ENCODE measurements around the gene C2CD2. TPM values are rescaled to one million over a fixed set of nuclear protein-coding genes. Genes with fewer than 3 reads are reported as not detected.
A peak's percentile ranks its signal among the peaks of the same experiment; 100 is the strongest.

C2CD2 gene
- total RNA-seq, 1 experiment from 2014 or later = 50.4 TPM

DNA sequence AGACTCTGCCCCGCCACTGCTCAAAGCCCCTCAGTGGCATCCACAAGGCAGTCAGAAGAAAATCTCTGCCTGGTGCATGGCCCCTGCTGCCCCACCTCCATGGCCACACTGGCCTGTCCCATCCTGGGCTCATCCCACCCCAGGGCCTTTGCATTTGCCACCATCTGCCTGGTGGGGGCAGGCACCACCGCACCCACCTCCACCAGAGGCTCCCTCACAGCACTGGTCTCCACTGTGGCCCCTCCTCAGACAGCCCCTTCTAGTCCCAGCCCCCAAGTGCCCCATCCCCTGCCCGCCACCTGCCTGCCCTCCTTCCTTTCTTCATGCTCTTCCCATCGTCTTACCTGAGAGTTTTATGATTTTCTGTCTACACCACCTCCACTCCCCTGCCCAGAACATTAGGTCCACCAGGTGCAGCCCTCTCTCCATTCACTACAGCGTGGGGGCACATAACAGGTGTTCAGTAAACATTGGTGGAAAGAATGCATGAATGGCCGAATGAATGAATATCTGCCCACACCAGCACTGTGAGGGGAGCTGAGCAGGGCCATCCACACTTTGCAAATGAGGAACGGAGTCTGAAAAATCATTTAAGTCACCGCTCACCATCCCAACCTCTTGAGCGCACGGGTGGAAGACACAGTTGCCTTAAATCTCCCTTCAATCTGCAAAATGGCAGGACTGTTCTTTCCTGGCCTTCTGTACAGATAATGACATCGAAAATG, 76.7 kb downstream of the C2CD2 start:
- no peak overlapping the region for H2AFZ ChIP-seq (ENCODE audit: low read length)
- no peaks in the 10 kb centered on the region for H4K20me1 ChIP-seq (ENCODE audit: low read length)
- H3F3A ChIP-seq (ENCODE audit: low read length, unreplicated experiment) = no peaks in the 10 kb centered on the region
- H3K4me3 ChIP-seq (ENCODE audit: low read length) = peak overlapping the region; percentile 74
- no peaks in the 10 kb centered on the region for H3K9me3 ChIP-seq (ENCODE audit: low read length)
- BruUV-seq (replicated peaks) = no TSS peak
- H3K9me2 ChIP-seq (replicated peaks; ENCODE audit: low read length) = no peaks in the 10 kb centered on the region
- H3K4me1 ChIP-seq (ENCODE audit: insufficient read depth, low read length) = peaks cover 20% of the 10 kb centered on the region
- ChIA-PET CTCF (interaction anchor here (0.9 kb wide), 1 partner anchor 264 kb away, joined by 3 read pairs; no protein-coding TSS in a partner anchor), POLR2A (ENCODE audit: unreplicated experiment) (interaction anchor here (0.6 kb wide), 1 partner anchor 466 kb away, joined by 4 read pairs; no protein-coding TSS in a partner anchor)
- TF ChIP-seq EZH2phosphoT487 (IDR thresholded peaks at IDR 0.05; ENCODE audit: borderline replicate concordance, low read length) = no peak
- TF ChIP-seq, protein P1, sequence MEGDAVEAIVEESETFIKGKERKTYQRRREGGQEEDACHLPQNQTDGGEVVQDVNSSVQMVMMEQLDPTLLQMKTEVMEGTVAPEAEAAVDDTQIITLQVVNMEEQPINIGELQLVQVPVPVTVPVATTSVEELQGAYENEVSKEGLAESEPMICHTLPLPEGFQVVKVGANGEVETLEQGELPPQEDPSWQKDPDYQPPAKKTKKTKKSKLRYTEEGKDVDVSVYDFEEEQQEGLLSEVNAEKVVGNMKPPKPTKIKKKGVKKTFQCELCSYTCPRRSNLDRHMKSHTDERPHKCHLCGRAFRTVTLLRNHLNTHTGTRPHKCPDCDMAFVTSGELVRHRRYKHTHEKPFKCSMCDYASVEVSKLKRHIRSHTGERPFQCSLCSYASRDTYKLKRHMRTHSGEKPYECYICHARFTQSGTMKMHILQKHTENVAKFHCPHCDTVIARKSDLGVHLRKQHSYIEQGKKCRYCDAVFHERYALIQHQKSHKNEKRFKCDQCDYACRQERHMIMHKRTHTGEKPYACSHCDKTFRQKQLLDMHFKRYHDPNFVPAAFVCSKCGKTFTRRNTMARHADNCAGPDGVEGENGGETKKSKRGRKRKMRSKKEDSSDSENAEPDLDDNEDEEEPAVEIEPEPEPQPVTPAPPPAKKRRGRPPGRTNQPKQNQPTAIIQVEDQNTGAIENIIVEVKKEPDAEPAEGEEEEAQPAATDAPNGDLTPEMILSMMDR (conservative IDR thresholded peaks at IDR 0.05; ENCODE audit: low read depth, low read length) = no peak
- no peak for TF ChIP-seq EZH2 (IDR thresholded peaks at IDR 0.05; ENCODE audit: low read length, unreplicated experiment)
- no peaks in the 10 kb centered on the region for H3K36me3 ChIP-seq (ENCODE audit: low read depth, low read length)
- intact Hi-C loops (cut with micrococcal nuclease) = no loop called here
- DNase-seq (no peak), ATAC-seq (no peak)
- H3K4me2 ChIP-seq (ENCODE audit: low read length) = peak overlapping the region; percentile 96
- no peaks in the 10 kb centered on the region for H3K27me3 ChIP-seq (ENCODE audit: low read length)
- H3K27ac ChIP-seq (ENCODE audit: low read length) = no peak overlapping the region
- H3K79me2 ChIP-seq (ENCODE audit: low read length) = peaks cover 50% of the 10 kb centered on the region
- no peak overlapping the region for H3K9ac ChIP-seq (ENCODE audit: low read length)

DNA sequence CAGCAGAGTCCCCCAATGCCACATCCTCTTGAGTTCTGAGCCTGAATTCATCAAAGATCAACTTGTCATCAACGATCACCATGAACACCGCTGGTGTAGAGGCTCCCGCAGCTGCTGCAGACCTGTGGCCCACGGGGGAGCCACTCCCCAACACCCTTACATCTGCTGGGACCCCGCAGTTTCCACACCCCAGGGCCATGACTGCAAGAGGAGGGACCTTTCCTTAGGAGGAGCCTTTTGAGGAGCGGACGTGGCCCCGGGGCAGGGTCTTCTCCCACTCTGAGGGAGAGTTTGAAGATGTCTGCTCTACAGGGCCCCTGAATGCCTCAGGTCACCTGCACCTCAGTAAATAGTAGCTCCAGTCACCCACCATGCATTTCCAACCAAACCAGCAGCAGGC, 77.4 kb downstream of the C2CD2 start:
- TF ChIP-seq, protein P1 (conservative IDR thresholded peaks at IDR 0.05; ENCODE audit: low read depth, low read length) = no peak
- TF ChIP-seq EZH2phosphoT487 (IDR thresholded peaks at IDR 0.05; ENCODE audit: borderline replicate concordance, low read length) (no peak), EZH2 (IDR thresholded peaks at IDR 0.05; ENCODE audit: low read length, unreplicated experiment) (no peak)
- H3F3A ChIP-seq (ENCODE audit: low read length, unreplicated experiment) = no peaks in the 10 kb centered on the region
- no peak overlapping the region for H3K9ac ChIP-seq (ENCODE audit: low read length)
- ATAC-seq (no peak), DNase-seq (no peak)
- H3K9me2 ChIP-seq (replicated peaks; ENCODE audit: low read length) = no peaks in the 10 kb centered on the region
- peaks cover 50% of the 10 kb centered on the region for H3K79me2 ChIP-seq (ENCODE audit: low read length)
- no peak overlapping the region for H3K27ac ChIP-seq (ENCODE audit: low read length)
- no peak overlapping the region for H3K4me3 ChIP-seq (ENCODE audit: low read length)
- no peak overlapping the region for H2AFZ ChIP-seq (ENCODE audit: low read length)
- H3K27me3 ChIP-seq (ENCODE audit: low read length) = no peaks in the 10 kb centered on the region
- no TSS peak for BruUV-seq (replicated peaks)
- H3K4me1 ChIP-seq (ENCODE audit: insufficient read depth, low read length) = peaks cover 20% of the 10 kb centered on the region
- H3K36me3 ChIP-seq (ENCODE audit: low read depth, low read length) = no peaks in the 10 kb centered on the region
- no peaks in the 10 kb centered on the region for H4K20me1 ChIP-seq (ENCODE audit: low read length)
- H3K9me3 ChIP-seq (ENCODE audit: low read length) = no peaks in the 10 kb centered on the region
- H3K4me2 ChIP-seq (ENCODE audit: low read length) = no peak overlapping the region
- intact Hi-C loops (cut with micrococcal nuclease) = no loop called here
- ChIA-PET POLR2A (ENCODE audit: unreplicated experiment) (no interaction called here), CTCF (no interaction called here)

DNA sequence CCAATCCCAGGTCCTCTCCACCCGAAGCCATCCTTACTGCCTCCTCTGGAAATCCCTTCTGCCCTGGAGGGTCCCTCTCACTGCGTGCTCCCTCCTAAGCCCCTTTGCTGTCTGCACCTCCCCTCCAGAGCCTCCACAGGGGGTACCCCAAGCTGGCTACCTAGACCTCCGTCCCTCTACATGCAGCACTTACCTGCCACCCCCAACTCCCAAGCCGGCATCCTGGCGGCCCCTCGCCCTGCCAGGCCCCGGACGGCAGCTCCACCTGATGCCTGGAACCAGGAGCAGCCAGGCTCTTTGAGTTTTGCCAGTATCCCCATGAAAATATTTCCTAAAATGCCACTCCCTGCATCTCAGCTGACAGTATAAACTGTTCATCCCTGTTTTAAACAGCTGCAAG, 78.7 kb downstream of the C2CD2 start:
- intact Hi-C loops (cut with micrococcal nuclease) = no loop called here
- Histone ChIP-seq H3K4me3 (ENCODE audit: low read length) (no peak overlapping the region), H3K4me1 (ENCODE audit: insufficient read depth, low read length) (peaks cover 19% of the 10 kb centered on the region), H3K27ac (ENCODE audit: low read length) (no peak overlapping the region), H2AFZ (ENCODE audit: low read length) (no peak overlapping the region), H3K36me3 (ENCODE audit: low read depth, low read length) (no peaks in the 10 kb centered on the region), H3K9me2 (replicated peaks; ENCODE audit: low read length) (no peaks in the 10 kb centered on the region), H3K4me2 (ENCODE audit: low read length) (no peak overlapping the region), H3F3A (ENCODE audit: low read length, unreplicated experiment) (no peaks in the 10 kb centered on the region), H4K20me1 (ENCODE audit: low read length) (no peaks in the 10 kb centered on the region), H3K9me3 (ENCODE audit: low read length) (no peaks in the 10 kb centered on the region), H3K27me3 (ENCODE audit: low read length) (no peaks in the 10 kb centered on the region), H3K79me2 (ENCODE audit: low read length) (peaks cover 50% of the 10 kb centered on the region), H3K9ac (ENCODE audit: low read length) (no peak overlapping the region)
- no peak for DNase-seq
- no peak for ATAC-seq
- no TSS peak for BruUV-seq (replicated peaks)
- ChIA-PET POLR2A (ENCODE audit: unreplicated experiment) (no interaction called here), CTCF (no interaction called here)
- TF ChIP-seq, protein P1 (conservative IDR thresholded peaks at IDR 0.05; ENCODE audit: low read depth, low read length) = no peak
- no peak for TF ChIP-seq EZH2phosphoT487 (IDR thresholded peaks at IDR 0.05; ENCODE audit: borderline replicate concordance, low read length)
- TF ChIP-seq EZH2 (IDR thresholded peaks at IDR 0.05; ENCODE audit: low read length, unreplicated experiment) = no peak

Measured in PC-3 (cell line).